Measurements from ENCODE around the gene PPP2R5C.

DNA sequence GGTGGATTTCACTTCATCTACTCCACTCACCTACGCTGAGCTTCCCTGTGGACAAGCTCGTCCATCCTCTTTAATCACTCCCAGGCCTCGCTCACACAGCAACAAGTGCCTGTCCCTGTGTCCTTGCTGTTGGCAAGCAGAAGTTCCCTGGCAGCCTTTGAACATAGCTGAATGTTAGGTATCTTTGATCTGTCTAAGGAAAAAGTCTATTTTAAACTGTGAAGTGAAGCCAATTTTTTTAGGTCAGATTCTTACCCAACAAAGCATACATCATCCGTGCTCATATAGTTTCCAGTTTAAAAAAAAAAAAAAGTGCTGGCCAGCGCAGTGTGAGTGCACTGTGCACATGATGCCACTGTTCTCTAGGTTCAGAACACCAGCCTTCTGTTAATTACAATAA, 36.3 kb downstream of the PPP2R5C start:
- TF ChIP-seq, protein P1, sequence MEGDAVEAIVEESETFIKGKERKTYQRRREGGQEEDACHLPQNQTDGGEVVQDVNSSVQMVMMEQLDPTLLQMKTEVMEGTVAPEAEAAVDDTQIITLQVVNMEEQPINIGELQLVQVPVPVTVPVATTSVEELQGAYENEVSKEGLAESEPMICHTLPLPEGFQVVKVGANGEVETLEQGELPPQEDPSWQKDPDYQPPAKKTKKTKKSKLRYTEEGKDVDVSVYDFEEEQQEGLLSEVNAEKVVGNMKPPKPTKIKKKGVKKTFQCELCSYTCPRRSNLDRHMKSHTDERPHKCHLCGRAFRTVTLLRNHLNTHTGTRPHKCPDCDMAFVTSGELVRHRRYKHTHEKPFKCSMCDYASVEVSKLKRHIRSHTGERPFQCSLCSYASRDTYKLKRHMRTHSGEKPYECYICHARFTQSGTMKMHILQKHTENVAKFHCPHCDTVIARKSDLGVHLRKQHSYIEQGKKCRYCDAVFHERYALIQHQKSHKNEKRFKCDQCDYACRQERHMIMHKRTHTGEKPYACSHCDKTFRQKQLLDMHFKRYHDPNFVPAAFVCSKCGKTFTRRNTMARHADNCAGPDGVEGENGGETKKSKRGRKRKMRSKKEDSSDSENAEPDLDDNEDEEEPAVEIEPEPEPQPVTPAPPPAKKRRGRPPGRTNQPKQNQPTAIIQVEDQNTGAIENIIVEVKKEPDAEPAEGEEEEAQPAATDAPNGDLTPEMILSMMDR (IDR thresholded peaks at IDR 0.05): no peak
- no peak for TF ChIP-seq POLR2A (IDR thresholded peaks at IDR 0.05)

Data from uterus (tissue), 2 donors.